T-helper 22 cell (primary cell): ENCODE results near the gene DPP8.
"Not testable (repeated sequence)": the region's sequence is repeated elsewhere in the genome, so short reads cannot be mapped to it uniquely, and the experiment has no call there.

Source experiments
- DNase-seq: peaks from one replicate; pipeline ENCODE4 v3.0.0-alpha.2; 2020; ENCODE audit warnings: low read depth

The DPP8 gene

GRCh38 chr15:65402961-65403360 lies 114.5 kb downstream of the DPP8 start:
- DNase-seq, result no peak

GRCh38 chr15:65401611-65402240 lies 115.8 kb downstream of the DPP8 start:
- no peak for DNase-seq

GRCh38 chr15:65400760-65401610 lies 116.5 kb downstream of the DPP8 start:
- no peak for DNase-seq

GRCh38 chr15:65399997-65400396 lies 117.5 kb downstream of the DPP8 start:
- DNase-seq, result no peak

- no peak for DNase-seq
Measured at GRCh38 chr15:65399001-65399706, 118.3 kb downstream of the DPP8 start.

- DNase-seq, result not testable (repeated sequence)
Measured at GRCh38 chr15:65398486-65398885, 119.0 kb downstream of the DPP8 start.

- DNase-seq, result no peak
Measured at GRCh38 chr15:65396965-65397317, 120.5 kb downstream of the DPP8 start.

GRCh38 chr15:65396283-65396964 lies 121.1 kb downstream of the DPP8 start:
- DNase-seq, result no peak

- DNase-seq, result no peak
Measured at GRCh38 chr15:65395567-65396202, 121.8 kb downstream of the DPP8 start.

GRCh38 chr15:65394936-65395335 lies 122.6 kb downstream of the DPP8 start:
- no peak for DNase-seq

GRCh38 chr15:65394280-65394789 lies 123.2 kb downstream of the DPP8 start:
- DNase-seq, result no peak

GRCh38 chr15:65393557-65393956 lies 123.9 kb downstream of the DPP8 start:
- no peak for DNase-seq

GRCh38 chr15:65393091-65393490 lies 124.4 kb downstream of the DPP8 start:
- DNase-seq, result no peak
